GM12801 (cell line): ENCODE measurements around the gene INPP4B.

Experiments
- TF ChIP-seq, protein P1 (sequence below): IDR thresholded peaks from one replicate; pipeline ENCODE4 v1.5.1; 2011; ENCODE audit warnings: control low read depth; ENCODE audit not compliant: insufficient read length; ENCODE audit errors: extremely low read depth

The INPP4B gene

DNA sequence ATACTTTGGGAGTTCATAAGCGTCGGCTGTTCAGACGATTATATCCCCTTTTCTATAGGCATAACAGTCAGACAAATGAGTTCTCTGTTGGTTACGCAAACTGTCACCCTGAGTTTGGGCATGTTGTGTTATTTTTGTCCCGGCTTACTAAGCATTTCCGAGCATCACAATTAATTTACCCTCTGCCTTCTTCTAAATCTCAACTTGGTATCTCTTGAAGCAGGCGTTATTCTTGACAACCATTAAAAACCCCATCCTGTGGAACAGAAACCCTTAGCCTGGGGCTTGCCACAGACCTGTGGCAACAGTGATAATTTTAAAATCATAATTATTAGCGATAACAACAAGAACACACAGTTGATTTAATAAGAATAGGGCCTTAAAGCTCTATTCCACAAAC, 558.7 kb downstream of the INPP4B start:
- TF ChIP-seq, protein P1, sequence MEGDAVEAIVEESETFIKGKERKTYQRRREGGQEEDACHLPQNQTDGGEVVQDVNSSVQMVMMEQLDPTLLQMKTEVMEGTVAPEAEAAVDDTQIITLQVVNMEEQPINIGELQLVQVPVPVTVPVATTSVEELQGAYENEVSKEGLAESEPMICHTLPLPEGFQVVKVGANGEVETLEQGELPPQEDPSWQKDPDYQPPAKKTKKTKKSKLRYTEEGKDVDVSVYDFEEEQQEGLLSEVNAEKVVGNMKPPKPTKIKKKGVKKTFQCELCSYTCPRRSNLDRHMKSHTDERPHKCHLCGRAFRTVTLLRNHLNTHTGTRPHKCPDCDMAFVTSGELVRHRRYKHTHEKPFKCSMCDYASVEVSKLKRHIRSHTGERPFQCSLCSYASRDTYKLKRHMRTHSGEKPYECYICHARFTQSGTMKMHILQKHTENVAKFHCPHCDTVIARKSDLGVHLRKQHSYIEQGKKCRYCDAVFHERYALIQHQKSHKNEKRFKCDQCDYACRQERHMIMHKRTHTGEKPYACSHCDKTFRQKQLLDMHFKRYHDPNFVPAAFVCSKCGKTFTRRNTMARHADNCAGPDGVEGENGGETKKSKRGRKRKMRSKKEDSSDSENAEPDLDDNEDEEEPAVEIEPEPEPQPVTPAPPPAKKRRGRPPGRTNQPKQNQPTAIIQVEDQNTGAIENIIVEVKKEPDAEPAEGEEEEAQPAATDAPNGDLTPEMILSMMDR = no peak

DNA sequence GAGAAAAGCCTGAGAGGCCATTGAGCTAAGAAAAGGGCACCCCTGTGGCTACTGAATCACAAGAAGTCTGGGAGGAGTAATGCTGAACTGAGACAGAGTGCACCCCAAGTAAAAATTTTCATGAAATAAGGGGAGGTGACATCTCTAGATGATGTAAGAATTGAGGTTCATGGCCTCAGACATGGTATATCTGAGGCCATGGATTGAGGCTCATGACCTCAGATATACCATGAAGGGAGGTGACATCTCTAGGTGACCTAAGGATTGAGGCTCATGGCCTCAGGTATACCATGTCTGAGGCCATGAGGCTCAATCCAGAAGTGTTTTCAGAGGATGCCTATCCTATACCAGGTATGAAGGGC, 560.9 kb downstream of the INPP4B start:
- TF ChIP-seq, protein P1 = no peak

DNA sequence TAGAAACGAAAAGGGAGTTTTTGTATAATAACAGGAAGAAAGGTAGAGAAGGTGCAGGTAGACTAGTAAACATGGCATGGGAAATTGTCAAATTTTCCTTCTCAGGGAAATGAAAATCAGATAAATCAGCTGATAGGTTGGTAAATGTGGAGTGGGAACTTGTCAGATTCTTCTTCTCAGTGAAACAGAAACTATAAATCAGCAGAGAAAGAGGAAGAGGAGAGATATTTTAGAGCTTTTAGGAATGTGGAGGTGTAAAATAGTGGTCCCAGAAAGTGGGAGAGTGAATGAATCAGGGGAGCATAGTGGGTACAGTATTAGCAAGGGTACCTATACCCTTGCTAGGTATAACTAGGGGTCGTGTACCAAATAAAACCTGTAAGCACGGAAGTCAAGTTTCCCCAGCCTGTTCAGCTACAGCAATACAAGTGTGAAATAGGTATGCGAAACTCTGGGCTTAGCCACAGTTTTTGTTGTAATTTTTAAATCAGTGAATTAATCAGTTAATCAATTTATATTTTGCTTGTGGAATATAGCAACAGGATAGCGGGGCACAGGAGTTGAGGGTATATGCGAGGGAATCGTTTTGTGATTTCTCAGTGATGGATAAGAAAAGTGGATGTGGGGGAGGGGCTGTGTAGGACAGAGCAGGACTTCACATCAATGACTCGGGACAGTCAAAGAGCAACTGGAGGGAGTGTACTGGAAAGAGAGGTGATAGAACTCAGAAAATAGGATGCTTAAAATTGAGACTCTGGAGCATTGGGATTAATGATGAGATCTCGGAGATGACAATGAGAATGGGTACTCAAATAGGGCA, 561.5 kb downstream of the INPP4B start:
- TF ChIP-seq, protein P1 = no peak

DNA sequence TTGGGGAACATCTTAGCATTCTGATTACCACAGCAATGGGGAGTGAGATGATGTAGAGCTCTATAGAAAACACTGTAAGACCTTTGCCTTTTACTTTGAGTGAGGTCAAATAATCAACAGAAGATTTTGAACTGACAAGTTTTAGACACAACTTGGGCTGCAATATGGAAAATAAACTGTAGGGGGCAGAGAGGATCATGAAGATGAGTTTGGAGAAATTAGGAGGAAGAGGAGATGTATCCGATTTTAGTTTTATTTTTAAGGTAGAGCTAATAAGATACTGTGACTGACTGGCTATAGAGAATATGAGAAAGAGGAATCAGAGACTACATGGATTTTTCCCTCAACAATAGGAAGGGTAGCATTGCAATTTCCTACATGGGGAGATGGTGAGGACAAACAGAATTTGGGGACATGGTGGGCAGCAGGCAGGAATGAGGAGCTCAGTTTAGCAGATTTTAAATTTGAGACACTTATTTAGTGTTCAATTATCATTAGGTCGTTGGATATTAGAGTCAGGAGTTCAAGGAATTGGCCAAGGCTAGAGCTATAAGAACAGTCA, 563.1 kb downstream of the INPP4B start:
- TF ChIP-seq, protein P1 = no peak

DNA sequence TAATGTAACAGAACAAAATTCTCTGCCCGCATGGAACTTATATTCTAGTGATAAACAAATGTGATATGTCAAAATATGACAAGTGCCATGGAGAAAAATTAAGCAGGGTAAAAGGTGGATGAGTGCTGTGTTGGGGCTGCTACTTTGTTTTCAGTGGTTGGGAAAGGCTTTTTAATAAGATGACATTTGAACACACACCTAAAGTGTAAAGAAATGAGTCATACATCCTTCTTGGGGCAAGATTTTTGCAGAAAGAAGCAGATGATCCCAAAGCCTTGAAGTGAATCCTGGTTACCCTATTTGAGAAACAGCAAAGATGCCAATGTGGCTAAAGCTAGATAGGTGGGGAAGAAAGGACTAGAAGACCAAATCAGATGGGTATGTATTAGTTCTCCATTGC, 564.1 kb downstream of the INPP4B start:
- TF ChIP-seq, protein P1 = no peak

DNA sequence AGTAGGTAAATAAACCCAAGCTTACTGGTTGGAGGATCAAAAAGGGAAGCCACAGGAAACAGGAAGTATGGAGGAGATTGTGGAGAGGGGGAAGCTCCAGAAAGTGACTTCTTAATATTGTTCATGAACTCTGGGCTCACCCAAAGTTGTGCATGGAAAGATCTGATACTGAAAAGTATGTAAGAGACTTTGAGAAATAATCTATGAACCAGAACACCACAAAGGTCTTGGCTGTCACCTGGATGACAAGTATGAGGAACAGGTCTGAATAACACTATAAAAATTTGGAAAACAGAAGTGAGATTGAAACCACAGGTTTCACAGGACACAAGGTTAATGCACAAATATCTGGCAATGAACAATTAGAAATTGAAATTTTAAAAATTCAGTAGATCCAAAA, 567.4 kb downstream of the INPP4B start:
- TF ChIP-seq, protein P1 = no peak

DNA sequence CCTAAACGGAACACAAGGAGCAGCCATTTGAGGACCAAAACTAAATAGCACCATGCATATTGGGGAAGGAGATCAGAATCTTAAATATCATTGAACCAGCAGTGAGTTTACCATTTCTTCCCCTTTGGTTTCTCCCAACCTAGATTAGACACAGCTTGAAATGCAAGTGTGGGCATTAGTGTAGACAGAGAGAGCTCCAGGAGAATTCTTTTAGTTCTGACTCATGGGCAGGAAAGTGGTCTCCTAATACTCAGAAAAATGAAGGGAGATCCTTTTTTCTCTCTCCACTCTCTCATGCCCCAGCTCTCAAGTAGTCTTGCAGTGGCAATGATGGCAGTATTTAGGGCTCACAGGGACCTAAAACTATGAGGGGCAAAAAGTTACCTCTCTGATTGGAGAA, 567.9 kb downstream of the INPP4B start:
- TF ChIP-seq, protein P1 = no peak
